GM21447 (cell line): ENCODE results near the gene ZNF362.
"Not testable (repeated sequence)": the region's sequence is repeated elsewhere in the genome, so short reads cannot be mapped to it uniquely, and the experiment has no call there.

Experiments
- ATAC-seq: cut with Tn5 transposase; IDR thresholded peaks from one replicate; pipeline ENCODE4 v1.9.1; 2021; ENCODE audit not compliant: unreplicated experiment

The ZNF362 gene

DNA sequence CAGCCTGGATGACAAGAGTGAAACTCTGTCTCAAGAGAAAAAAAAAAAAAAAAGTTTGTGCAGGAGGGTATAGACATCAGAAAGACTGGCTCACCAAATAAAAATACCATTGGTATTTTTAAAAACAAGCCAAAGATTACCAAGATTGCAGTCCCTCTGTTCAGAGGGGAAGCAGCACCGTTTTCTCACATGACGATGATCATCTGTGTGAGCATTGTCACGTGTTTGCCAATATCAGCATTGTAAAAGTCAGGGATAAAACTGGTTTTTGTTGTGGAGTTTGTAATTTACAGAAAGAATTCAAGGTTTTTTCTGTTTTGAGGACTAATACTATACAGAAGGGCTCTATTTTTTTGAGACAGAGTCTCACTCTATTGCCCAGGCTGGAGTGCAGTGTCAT, 26.5 kb downstream of the ZNF362 start:
- no peak for ATAC-seq

DNA sequence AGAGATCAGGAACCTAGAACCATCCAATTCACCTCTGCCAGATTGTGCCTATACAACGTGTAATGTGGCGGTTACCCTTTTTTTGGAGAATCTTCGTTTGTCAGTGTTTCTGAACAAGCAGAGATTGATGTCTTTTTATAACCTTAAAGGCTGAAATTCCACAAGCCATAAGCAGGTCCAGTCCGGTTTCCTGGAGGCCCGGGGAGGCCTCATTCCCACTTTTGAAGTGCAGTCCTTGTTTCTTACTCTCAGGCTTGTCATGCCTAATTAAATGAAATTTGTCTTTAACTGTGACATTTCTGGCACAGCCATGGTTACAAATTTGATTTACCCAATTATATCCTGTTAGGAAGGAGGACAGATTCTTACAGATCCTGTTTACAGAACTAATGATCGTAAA, 27.8 kb downstream of the ZNF362 start:
- no peak for ATAC-seq

DNA sequence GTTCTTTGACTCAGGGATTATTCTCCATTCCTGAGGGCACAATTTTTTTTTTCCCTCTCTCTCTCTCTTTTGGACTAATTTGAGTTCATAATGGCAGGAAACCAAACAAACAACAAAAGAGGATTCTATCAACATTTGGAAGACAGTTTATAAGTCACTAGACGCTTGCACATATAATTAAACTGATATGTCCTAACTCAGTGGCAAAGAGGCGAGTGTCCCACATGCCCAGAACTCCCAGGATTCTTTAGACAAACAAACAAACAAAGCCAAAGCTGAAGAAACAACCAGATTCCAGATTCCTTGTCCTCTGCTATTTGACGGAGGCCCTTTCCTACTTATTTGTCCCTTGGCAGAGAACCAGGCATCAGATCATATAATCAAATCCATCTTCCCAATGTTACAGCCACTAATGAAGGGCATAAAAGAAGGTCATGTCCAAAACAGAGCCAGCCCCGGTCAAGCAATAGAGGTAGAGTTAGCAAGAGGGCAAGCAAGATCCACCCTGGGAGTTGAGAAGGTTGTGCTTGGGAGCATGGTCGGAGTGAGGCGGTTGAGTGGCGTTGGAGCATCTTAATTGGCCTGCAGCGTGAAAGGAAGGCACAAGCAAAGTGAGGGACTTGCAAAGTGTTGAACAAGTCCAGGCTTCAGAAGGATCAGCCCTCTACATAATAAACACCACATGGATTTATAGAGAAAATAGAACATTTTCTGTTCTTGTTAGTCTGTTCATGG, 30.3 kb downstream of the ZNF362 start:
- no peak for ATAC-seq

DNA sequence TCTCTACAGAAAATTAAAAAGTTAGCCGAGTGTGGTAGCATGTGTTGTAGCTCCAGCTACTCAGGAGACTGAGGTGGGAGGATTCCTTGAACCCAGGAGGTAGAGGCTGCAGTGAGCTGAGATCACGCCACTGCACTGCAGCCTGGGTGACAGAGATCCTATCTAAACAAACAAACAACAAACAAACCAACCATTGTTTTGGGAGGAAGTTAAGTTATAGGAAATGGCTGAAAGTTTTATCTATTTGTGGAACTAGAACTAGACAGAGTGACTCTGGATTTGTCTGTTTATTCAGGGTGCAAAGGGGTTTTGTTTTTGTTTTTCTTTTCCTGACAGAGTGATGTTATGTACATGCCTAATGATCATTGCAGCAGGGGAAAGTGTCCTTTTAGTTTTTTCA, 31.0 kb downstream of the ZNF362 start:
- no peak for ATAC-seq

DNA sequence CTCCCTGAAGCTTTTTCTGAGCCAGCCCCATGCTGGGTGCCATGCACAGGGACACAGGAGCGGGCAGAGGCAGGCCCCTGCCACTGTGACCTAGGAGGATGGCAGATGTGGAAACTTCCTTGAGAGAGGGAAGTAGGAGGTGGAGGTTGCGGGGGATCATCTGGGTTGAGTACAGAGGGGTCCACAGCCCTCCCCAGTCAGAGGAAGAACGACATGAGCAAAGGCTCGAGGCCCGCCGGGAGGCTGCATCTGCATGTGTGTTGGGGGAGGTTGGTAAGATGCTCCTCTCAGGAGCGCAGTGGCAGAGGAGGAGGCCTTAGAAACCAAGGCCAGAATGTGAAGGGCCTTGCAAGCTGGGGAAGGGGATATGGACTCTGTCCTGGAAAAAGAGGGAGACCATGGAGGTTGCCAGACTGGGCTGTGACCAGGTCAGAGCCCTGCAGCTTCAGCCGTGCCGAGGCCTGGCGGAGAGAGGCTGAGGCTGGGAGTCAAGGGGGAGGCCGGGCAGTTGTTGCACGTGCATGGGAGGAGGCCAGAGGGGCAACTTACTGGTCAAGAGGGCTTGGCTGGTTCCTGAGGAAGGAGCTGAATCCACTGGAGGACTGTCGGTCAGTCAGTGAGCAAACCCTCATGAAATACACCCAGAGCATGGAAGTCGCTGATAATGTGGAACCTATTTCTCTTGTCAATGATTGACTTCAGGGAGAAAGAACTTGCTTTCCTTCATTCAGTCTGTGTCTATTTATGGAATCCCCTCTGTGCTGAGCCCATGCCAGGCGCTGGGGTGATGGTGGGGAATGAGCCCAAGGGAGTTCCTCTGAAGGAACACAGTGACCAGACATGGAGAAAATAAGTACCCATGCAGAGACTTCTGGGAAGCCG, 32.9 kb downstream of the ZNF362 start:
- no peak for ATAC-seq

DNA sequence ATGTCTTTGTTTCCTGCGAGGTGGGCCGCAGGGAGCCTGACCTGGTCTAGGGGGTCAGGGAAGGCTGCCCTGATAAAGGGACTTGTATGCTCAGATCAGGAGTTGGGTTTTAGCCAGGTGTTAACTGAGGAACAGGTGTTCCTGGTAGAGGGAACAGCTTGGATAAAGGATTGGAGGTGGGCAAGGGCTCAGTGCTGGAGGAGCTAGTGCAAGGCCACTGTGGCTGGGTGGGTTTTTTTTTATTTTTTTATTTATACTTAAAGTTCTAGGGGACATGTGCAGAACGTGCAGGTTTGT, 33.5 kb downstream of the ZNF362 start:
- ATAC-seq = no peak

DNA sequence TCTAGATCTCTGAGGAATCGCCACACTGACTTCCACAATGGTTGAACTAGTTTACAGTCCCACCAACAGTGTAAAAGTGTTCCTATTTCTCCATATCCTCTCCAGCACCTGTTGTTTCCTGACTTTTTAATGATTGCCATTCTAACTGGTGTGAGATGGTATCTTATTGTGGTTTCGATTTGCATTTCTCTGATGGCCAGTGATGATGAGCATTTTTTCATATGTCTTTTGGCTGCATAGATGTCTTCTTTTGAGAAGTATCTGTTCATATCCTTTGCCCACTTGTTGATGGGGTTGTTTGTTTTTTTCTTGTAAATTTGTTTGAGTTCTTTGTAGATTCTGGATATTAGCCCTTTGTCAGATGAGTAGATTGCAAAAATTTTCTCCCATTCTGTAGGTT, 34.3 kb downstream of the ZNF362 start:
- ATAC-seq = not testable (repeated sequence)

DNA sequence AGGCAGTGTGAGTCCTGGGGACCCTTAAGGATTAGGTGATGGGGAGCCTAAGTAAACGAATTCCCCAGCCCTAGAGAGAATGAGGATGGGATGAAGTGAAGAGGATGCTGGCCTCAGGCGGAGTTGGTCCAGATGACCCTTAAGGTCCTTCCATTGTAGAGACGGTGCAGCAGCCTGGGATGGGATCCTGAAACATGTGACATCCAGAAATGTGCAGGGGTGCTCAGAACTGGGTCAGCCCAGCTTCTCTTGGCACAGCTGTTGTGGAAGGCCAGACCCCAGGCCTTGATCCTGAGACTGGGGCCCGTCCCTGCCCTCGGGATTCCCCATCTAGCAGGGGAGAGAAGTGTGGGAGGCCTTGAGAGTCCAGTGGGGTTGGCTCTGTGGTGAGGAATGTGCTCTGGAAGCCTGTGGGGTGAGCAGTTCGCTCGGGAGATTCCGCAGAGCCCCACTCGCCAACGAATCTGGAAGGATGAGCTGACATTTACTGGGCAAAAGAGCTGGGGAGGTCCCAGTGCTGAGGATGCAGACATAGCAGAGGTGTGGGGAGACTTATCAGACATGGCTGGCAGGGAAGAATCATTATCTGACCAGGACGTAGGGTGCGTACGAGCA, 36.5 kb downstream of the ZNF362 start:
- no peak for ATAC-seq

DNA sequence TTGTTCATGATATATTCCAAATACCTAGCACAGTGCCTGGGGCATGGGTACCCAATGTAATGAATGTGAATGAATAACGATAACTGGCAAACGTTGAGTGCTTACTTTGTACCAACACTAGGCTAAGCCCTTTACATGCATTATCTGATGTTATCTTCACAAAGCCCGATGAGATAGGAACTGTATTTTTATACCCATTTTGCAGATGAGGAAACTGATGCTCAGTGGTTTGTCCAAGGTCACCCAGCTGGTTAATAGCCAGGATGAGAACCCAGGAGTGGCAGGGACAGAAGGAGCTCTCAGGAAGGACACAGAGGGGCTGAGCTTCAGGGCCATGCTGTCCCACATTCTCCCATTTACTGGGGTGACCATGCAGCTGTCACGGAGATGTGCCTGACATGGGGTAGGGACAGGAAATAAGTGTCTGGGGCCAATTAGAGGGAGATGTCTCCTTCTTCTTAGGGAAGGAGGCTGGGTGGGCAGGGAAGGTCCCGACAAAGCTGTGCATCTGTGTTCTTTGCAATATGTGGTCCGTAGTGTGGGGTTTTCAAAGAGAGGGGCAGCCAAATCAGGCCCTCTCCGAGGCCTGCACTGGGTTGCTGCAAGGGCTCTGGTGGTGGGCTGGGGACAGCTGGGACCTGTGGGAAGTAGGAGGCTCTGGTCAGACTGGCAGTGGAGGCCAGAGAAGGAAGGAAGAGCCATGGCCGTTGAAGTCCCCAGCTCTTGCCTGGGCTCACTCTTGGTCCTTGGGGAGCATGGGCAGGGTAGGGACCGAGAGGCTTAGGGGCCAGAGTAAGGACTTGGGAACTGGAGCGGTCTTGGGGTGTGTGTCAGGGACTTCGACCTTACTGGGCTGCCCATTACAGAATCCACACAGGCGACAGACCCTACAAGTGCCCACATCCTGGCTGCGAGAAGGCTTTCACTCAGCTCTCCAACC, 38.0 kb downstream of the ZNF362 start:
- ATAC-seq = no peak

DNA sequence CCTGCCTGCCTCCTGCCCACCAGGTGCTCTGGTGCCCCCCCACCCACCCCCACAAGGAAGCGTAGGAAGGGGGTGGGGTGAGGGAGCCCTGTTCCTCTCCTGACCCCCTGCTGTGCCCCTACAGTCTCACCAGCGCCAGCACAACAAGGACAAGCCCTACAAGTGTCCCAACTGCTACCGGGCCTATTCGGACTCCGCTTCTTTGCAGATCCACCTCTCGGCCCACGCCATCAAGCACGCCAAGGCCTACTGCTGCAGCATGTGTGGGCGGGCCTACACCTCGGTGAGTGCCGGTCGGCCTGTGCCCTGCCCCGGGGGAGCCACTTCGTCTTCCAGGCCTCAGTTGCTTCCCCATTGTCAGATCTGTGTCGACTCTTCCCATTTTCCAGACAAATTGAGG, 38.7 kb downstream of the ZNF362 start:
- ATAC-seq = no peak

DNA sequence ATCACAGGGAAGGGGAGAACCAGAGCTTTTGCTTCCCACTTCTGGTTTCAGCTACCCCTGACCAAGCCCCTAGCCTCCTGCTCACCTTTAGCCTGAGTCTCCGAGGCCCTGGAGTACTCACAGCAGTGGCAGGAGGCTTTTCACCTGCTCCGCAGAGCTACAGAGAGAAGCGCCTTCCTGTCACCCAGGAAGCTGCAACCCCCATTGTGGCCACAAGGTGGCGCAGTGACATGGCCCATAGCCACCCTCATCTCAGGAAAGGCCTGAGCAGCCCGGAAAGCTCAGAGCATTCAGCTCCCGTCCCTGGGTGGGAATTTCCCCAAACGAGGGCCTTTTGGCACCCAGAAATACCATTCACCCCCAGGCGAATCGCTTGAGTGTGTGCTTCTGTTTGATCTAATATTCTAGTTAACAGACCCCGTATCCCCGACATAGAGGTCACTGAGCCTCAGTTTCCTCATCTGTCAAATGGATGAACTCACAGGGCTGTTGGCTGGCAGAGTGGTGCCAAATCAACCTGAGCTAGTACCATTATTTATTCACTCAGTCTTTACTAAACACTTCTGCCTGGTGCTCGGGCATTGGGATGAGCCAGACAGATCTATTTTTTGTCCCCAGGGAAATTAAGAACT, 39.3 kb downstream of the ZNF362 start:
- no peak for ATAC-seq

DNA sequence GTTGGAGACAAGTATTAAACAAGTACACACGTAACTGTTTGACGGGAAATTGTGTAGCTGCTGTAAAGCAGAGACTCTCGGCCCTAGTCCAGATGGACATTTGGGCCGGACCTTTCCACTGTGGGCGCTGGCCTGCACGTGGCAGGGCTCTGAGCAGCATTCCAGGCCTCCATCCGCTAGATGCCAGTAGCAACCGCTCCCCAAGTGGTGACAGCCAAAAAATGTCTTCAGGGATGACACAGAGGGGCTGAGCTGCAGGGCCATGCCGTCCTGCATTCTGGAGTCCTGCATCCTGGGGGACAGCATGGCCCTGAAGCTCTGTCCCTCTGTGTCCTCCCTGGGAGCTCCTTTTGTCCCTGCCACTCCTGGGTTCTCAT, 39.8 kb downstream of the ZNF362 start:
- ATAC-seq = no peak

DNA sequence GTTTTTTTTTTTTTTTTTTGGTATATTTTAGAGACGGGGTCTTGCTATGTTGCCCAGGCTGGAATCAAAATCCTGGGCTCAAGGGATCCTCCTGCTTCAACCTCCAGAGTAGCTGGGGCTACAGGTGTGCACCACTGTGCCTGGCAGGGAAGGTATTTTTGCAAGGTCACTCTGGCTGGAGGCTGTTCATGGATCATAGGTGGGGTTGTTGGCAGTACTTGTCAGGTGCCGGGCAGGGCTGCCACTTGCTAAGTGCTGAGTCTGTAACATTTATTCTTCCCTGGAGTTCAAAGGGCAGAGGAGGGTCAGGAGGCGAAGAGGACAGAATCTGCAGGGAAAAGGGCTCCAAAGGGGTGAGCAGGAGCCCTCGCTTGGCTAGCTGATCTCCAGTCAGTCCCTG, 40.5 kb downstream of the ZNF362 start:
- ATAC-seq = no peak

DNA sequence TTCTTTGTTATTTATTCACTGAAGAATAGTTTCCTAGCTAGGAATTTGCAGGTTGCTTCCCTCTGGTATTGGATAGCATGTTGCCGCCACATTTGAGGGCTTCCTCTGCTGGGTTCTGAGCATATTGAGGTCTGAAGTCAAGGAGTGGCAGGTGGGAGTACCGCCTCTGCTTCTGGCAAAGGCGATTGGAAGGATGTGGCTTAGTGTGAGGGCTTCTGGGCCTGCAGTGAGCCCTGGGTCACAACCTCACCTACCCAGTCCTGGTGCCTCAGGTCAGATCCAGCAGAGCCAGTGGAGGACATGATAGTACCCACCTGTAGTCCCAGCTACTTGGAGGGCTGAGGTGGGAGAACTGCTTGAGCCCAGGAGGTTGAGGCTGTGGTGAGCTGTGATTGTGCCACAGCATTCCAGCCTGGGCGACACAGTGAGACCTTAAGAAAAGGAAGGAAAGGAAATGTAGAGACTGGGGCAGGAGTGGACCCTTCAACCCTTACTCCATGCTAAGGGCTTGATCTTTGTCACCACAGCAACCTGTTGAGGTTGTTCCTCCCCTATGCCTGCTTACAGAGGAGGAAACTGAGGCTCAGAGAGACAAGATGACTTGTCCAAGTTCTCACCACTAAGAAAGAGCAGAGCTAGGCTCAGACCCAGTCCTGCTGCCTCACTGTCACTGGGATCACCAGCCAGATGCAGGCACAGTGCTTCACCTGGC, 41.8 kb downstream of the ZNF362 start:
- no peak for ATAC-seq

DNA sequence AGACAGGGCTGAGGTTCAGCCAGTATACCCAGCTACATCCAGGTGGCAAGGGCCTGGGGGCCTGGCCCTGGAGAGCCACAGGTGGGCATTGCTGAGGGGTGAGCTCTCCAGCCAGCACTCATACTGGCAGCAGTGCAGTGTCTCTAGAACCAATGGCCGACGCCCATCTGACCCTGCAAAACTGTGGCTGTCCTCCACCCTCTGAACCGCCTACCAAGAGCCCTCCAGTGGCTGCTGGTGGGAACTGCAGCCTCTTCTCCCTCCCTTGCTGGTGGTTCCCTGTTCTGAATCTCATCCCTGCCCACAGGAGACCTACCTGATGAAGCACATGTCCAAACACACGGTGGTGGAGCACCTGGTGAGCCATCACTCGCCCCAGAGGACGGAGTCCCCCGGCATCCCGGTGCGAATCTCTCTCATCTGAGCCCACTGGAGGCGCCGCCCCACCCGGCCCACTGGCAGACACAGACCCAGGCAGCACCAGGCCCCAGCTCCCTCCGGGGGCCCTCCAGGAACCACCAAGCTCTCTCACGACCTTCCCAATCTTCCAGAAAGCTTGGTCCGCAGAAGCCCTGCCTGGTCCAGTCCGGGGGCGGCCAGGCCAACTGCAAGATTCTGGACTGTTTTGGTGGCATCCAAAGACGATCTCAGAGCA, 42.5 kb downstream of the ZNF362 start:
- ATAC-seq = no peak

DNA sequence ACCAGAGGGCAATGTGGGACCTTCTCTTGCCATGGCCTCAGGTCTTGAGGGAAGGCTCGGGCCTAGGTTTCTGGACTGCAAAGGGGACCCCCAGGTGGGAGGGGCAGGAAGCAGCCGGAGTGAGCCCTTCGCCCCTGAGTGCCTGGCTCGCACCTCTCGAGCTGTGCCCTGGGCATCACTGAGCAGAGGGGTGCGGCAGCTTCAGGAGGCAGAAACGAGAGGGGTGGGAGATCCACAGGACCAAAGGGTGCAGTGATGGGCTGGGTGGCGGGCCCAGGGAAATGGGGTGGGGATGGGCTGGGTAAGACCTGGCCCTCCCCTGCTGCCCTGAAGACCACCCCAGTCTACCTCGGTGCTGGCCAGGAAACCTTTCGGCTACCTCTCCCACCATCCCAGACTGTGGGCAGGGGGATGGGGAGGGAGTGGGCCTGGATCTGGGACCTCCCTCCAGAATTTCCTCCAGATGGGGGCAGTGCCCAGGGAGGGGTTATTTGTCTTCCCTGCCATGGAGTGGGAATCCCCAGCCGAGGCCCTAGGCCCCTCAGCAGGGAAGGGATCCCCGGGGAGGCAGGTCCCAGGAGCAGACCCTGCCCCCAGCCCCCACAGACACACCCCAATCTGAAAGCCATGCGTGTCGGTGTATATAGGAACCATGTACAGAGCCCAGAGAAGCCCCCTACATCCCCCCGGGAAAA, 43.3 kb downstream of the ZNF362 start:
- no peak for ATAC-seq

DNA sequence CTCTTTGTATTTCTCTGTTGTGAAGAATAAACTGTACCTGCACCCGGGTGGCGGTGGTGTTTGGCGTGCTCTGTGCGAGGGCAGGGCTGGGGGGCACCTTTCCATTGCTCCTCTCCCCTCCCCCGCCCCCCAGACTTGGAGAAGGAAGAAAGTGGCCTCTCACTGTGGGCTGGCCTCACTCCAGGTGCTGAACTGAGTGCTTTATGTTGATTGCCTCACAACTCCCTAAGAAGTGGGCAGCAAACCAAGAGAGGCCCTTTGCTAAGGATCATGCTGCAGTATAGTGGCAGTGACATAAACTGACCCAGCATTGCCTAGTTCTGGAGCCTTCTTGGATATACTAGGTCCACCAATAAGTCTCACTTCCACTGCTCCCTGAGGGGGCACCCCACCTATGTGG, 44.4 kb downstream of the ZNF362 start:
- ATAC-seq = no peak

DNA sequence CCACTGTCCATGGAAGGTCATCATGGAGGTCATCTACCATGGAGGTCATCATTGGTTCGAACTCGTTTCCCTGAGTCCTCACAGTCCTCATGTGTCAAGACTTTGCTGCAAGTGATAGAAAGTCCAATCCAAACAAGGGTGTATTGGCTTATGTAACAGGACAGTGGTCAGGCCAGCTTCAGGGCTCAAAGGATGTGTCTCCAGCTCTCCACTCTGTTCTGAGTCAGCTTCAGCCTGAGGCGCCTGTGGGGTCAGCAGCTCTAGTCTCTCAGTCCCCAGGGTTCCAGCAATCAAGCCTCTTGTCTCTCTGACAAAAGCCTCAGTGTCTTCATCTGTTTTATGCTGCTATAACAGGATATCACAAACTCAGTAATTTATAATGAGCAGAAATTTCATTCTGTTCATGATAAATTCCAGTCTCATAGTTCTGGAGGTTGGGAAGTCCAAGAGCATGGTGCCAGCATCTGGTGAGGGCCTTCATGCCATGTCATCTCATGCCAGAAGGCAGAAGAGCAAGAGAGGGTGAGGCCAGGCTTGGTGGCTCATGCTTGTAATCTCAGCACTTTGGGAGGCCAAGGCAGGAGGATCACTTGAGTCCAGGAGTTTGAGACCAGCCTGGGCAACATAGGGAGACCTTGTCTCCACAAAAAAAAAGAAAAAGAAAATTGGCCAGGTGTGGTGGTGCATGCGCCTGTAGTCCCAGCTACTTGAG, 45.1 kb downstream of the ZNF362 start:
- ATAC-seq = no peak
